GM12878 (cell line): ENCODE data around the gene MAP3K10. TPM values are rescaled to one million over a fixed set of nuclear protein-coding genes. Genes with fewer than 3 reads are reported as not detected.

ENCODE experiments used
- ATAC-seq: fragments of 200-7000 bp; cut with Tn5 transposase; 3 replicates; pipeline ENCODE4 v1.9.1; 2020; ENCODE audit warnings: mild to moderate bottlenecking, moderate library complexity
- BruUV-seq: library from RNA; stranded (reverse); fragments of 400-500 nt; replicated peaks from 2 replicates; lab custom pipeline; 2021; lab: Mats Ljungman, UMichigan
- CTCF ChIA-PET: fragments of 300-600 bp; sonication (Branson Sonifier 250); formaldehyde crosslinking; extraction: SDS; loops from one replicate; lab custom pipeline; 2021; ENCODE audit warnings: inconsistent platforms; lab: Yijun Ruan, JAX
- POLR2A ChIA-PET: fragments of 350-600 bp; formaldehyde crosslinking; extraction: SDS; loops from one replicate; lab custom pipeline; 2021; ENCODE audit warnings: inconsistent platforms; lab: Charles Lee
- RAD21 ChIA-PET: fragments of 300-600 bp; sonication (Branson Sonifier 250); formaldehyde crosslinking; loops from one replicate; lab custom pipeline; 2023; ENCODE audit warnings: antibody characterized with exemption; ENCODE audit not compliant: unreplicated experiment; lab: Charles Lee
- SMC1A ChIA-PET: fragments of 300-600 bp; sonication (Branson Sonifier 250); formaldehyde crosslinking; loops from one replicate; lab custom pipeline; 2023; ENCODE audit not compliant: unreplicated experiment, uncharacterized antibody; lab: Charles Lee
- DNase-seq: peaks from one replicate; pipeline ENCODE4 v3.0.0-alpha.2; 2011; ENCODE audit warnings: low read depth, low spot score
- FAIRE-seq: peaks from 3 replicates; lab custom pipeline; 2011; peaks lifted over from hg19 to GRCh38; lab: Jason Lieb, UNC
- H2AFZ ChIP-seq: 2 replicates; pipeline ENCODE4 v1.6.0; 2011; ENCODE audit warnings: low read depth, low read length, control low read depth; ENCODE audit not compliant: control insufficient read depth
- H3K27ac ChIP-seq: 2 replicates; pipeline ENCODE4 v1.5.1; 2011; ENCODE audit warnings: control low read depth; ENCODE audit not compliant: control insufficient read depth, insufficient read depth
- H3K27me3 ChIP-seq, 2 experiments: replicated peaks in 1 of 2; 2 replicates each; pipeline versions ENCODE4 v1.6.0 to v1.6.1; 2011; ENCODE audit warnings: low read length in 1 of 2; ENCODE audit not compliant: control insufficient read depth in 2 of 2, insufficient read depth in 2 of 2
- H3K36me3 ChIP-seq, 2 experiments: 2 replicates each; pipeline ENCODE4 v1.5.1; 2011; ENCODE audit warnings: low read length in 1 of 2; ENCODE audit not compliant: control insufficient read depth in 2 of 2, insufficient read depth in 2 of 2
- H3K4me1 ChIP-seq: 2 replicates; pipeline ENCODE4 v1.6.1; 2011; ENCODE audit warnings: mild to moderate bottlenecking, low read length, moderate library complexity, mixed read lengths; ENCODE audit not compliant: control insufficient read depth, insufficient read depth
- H3K4me2 ChIP-seq: 2 replicates; pipeline ENCODE4 v1.6.0; 2011; ENCODE audit warnings: control low read depth; ENCODE audit not compliant: control insufficient read depth, insufficient read depth
- H3K4me3 ChIP-seq: fragments of 200-600 bp; sonication (generic); 2 replicates; pipeline ENCODE4 v1.5.1; 2016
- H3K79me2 ChIP-seq: 2 replicates; pipeline ENCODE4 v1.6.0; 2011; ENCODE audit warnings: low read length; ENCODE audit not compliant: control insufficient read depth, insufficient read depth
- H3K9ac ChIP-seq: 2 replicates; pipeline ENCODE4 v1.8.0; 2011; ENCODE audit warnings: low read length, control low read depth, mixed read lengths; ENCODE audit not compliant: control insufficient read depth, insufficient read depth
- H3K9me3 ChIP-seq: replicated peaks from 3 replicates; pipeline ENCODE4 v1.5.1; 2011; ENCODE audit warnings: mild to moderate bottlenecking, low read length; ENCODE audit not compliant: control insufficient read depth, insufficient read depth
- H4K20me1 ChIP-seq: 2 replicates; pipeline ENCODE4 v1.6.0; 2011; ENCODE audit not compliant: control insufficient read depth, insufficient read depth
- EGR1 ChIP-seq, 2 experiments: IDR thresholded peaks; 1 replicate in 1 of 2; 2 replicates in 1 of 2; pipeline ENCODE4 v1.6.1; 2011 to 2012; ENCODE audit warnings: low read depth in 2 of 2, low read length in 2 of 2, borderline replicate concordance in 1 of 2, mild to moderate bottlenecking in 1 of 2, moderate library complexity in 1 of 2
- IKZF1 ChIP-seq: fragments of 450-650 bp; conservative IDR thresholded peaks from 2 replicates; pipeline ENCODE4 v1.6.1; 2017; ENCODE audit warnings: antibody characterized with exemption, mild to moderate bottlenecking
- MTA3 ChIP-seq: IDR thresholded peaks from 2 replicates; pipeline ENCODE4 v1.6.1; 2012; ENCODE audit warnings: low read length, inconsistent platforms, borderline replicate concordance
- MYC ChIP-seq: IDR thresholded peaks from 2 replicates; pipeline ENCODE4 v1.6.1; 2011; ENCODE audit warnings: mild to moderate bottlenecking, low read length, moderate library complexity, inconsistent platforms; ENCODE audit not compliant: insufficient read depth, insufficient replicate concordance, insufficient read length, severe bottlenecking
- NR2F1 ChIP-seq: fragments of 450-650 bp; conservative IDR thresholded peaks from 2 replicates; pipeline ENCODE4 v1.6.1; 2017; ENCODE audit warnings: mild to moderate bottlenecking
- NRF1 ChIP-seq: conservative IDR thresholded peaks from 2 replicates; pipeline ENCODE4 v1.6.1; 2011; ENCODE audit warnings: mild to moderate bottlenecking, low read depth, low read length, improper control_type of control experiment
- POU2F2 ChIP-seq: IDR thresholded peaks from 3 replicates; pipeline ENCODE4 v1.6.1; 2011; ENCODE audit warnings: low read depth, mild to moderate bottlenecking, low read length, borderline replicate concordance
- SIX5 ChIP-seq: IDR thresholded peaks from 2 replicates; pipeline ENCODE4 v1.6.1; 2011; ENCODE audit warnings: mild to moderate bottlenecking, low read depth, low read length, moderate library complexity; ENCODE audit not compliant: severe bottlenecking
- SREBF1 ChIP-seq: IDR thresholded peaks from 2 replicates; pipeline ENCODE4 v1.6.1; 2012; ENCODE audit warnings: mild to moderate bottlenecking, low read length
- TCF7 ChIP-seq: IDR thresholded peaks from 2 replicates; pipeline ENCODE4 v1.6.1; 2014; ENCODE audit warnings: antibody characterized with exemption, borderline replicate concordance
- ZBED1 ChIP-seq: IDR thresholded peaks from 2 replicates; pipeline ENCODE4 v1.6.1; 2016; ENCODE audit warnings: borderline replicate concordance
- ZNF24 ChIP-seq: fragments of 450-650 bp; IDR thresholded peaks from 2 replicates; pipeline ENCODE4 v1.6.1; 2017; ENCODE audit warnings: antibody characterized with exemption, mild to moderate bottlenecking
- WGBS: methylation state at CpG from one replicate; pipeline ENCODE4 v1.1.6; 2016; ENCODE audit warnings: low lambda C conversion rate; ENCODE audit not compliant: insufficient replicate concordance, insufficient coverage; ENCODE audit errors: missing lambda C conversion rate; 5-methylcytosine and 5-hydroxymethylcytosine counted together
- in situ Hi-C: fragments of 300-500 bp; cut with MboI; formaldehyde crosslinking; loops from 9 replicates; pipeline ENCODE4 v1.14.3; 2018; ENCODE audit warnings: mixed read lengths
- intact Hi-C: fragments of 100-400 bp; cut with micrococcal nuclease; formaldehyde crosslinking; loops from one replicate; pipeline ENCODE4 v1.14.2; 2022; ENCODE audit not compliant: unreplicated experiment
- polyA plus RNA-seq, 11 experiments: library from polyadenylated mRNA; depleted of rRNA in 4 of 11; unstranded in 6 of 11; stranded (reverse) in 5 of 11; fragments of >200 nt; fragmentation: Nextera tagmentation in 4 of 11; fragmentation: Illumina TruSeq in 1 of 11; extraction: Ambion mirVana in 4 of 11; extraction: Trizol in 1 of 11; gene quantifications; 1 replicate in 1 of 11; 2 replicates in 10 of 11; pipeline versions ENCODE4 v1.2.1 to v1.2.3, GENCODE V29; 2011 to 2016; ENCODE audit warnings: inconsistent platforms in 2 of 11, missing spikeins in 2 of 11, low read depth in 1 of 11
- total RNA-seq, 4 experiments: library from RNA; depleted of rRNA in 3 of 4; stranded (reverse); fragments of >200 nt in 3 of 4; fragmentation: Illumina TruSeq in 1 of 4; extraction: Trizol in 1 of 4; gene quantifications; 2 replicates each; pipeline versions ENCODE4 v1.2.1 to v1.2.3, GENCODE V29; 2013 to 2021
- TF ChIP-seq, protein P1 (sequence below): IDR thresholded peaks from 2 replicates; pipeline ENCODE4 v1.6.1; 2012; ENCODE audit warnings: low read length, inconsistent platforms
- TF ChIP-seq, protein P2 (sequence below): fragments of 450-650 bp; IDR thresholded peaks from 2 replicates; pipeline ENCODE4 v1.6.1; 2018; ENCODE audit warnings: mild to moderate bottlenecking, low read depth, moderate library complexity; ENCODE audit not compliant: partially characterized antibody

MAP3K10 gene
- total and polyA plus RNA-seq, 10 of the 15 experiments (the other 5 are each of a cell fraction or from before 2014, with no cell fraction given) = 0.11 to 16.6 (median 2.6) TPM

DNA sequence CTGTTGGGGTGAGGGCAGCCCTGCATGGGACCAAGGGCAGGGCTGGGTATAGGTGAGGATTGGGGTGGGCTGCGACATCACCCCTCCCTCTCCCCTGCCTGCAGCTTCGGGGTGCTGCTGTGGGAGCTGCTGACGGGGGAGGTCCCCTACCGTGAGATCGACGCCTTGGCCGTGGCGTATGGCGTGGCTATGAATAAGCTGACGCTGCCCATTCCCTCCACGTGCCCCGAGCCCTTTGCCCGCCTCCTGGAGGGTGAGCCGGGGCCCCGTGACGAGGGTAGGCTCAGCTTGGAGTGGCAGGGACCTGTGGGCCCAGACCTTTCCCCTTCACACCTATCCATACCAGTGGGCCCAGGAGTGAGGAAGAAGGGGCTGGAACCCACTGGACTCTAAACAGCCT lies 13.2 kb downstream of the MAP3K10 start:
- ChIA-PET CTCF (no interaction called here), POLR2A (no interaction called here), RAD21 (no interaction called here), SMC1A (interaction anchor here (0.8 kb wide), 1 partner anchor 61 kb away, joined by 3 read pairs; no protein-coding TSS in a partner anchor)
- Histone ChIP-seq H3K36me3 (no peaks in the 10 kb centered on the region; a peak in 1 of 4 replicates), H3K9me3 (no peaks in the 10 kb centered on the region), H3K4me1 (no peaks in the 10 kb centered on the region), H3K4me2 (no peak overlapping the region), H3K4me3 (no peak overlapping the region), H3K9ac (no peak overlapping the region), H2AFZ (no peak overlapping the region), H3K27me3 (no peaks in the 10 kb centered on the region), H3K79me2 (no peaks in the 10 kb centered on the region), H4K20me1 (no peaks in the 10 kb centered on the region), H3K27ac (no peak overlapping the region)
- ATAC-seq (no peak), FAIRE-seq (no peak), DNase-seq (no peak)
- WGBS = 97% methylated on average over 15 of the region's 16 CpGs
- no TSS peak for BruUV-seq
- TF ChIP-seq NRF1 (no peak), MYC (no peak), SREBF1 (no peak), SIX5 (no peak), EGR1 (IDR thresholded peaks at IDR 0.05; ENCODE audit: borderline replicate concordance in 1 of 2, low read depth in 2 of 2, low read length in 2 of 2) (no peak), TCF7 (no peak), IKZF1 (no peak), POU2F2 (no peak), NR2F1 (no peak), ZBED1 (no peak), ZNF24 (no peak), MTA3 (no peak)
- TF ChIP-seq, protein P1, sequence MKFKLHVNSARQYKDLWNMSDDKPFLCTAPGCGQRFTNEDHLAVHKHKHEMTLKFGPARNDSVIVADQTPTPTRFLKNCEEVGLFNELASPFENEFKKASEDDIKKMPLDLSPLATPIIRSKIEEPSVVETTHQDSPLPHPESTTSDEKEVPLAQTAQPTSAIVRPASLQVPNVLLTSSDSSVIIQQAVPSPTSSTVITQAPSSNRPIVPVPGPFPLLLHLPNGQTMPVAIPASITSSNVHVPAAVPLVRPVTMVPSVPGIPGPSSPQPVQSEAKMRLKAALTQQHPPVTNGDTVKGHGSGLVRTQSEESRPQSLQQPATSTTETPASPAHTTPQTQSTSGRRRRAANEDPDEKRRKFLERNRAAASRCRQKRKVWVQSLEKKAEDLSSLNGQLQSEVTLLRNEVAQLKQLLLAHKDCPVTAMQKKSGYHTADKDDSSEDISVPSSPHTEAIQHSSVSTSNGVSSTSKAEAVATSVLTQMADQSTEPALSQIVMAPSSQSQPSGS = no peak
- TF ChIP-seq, protein P2, sequence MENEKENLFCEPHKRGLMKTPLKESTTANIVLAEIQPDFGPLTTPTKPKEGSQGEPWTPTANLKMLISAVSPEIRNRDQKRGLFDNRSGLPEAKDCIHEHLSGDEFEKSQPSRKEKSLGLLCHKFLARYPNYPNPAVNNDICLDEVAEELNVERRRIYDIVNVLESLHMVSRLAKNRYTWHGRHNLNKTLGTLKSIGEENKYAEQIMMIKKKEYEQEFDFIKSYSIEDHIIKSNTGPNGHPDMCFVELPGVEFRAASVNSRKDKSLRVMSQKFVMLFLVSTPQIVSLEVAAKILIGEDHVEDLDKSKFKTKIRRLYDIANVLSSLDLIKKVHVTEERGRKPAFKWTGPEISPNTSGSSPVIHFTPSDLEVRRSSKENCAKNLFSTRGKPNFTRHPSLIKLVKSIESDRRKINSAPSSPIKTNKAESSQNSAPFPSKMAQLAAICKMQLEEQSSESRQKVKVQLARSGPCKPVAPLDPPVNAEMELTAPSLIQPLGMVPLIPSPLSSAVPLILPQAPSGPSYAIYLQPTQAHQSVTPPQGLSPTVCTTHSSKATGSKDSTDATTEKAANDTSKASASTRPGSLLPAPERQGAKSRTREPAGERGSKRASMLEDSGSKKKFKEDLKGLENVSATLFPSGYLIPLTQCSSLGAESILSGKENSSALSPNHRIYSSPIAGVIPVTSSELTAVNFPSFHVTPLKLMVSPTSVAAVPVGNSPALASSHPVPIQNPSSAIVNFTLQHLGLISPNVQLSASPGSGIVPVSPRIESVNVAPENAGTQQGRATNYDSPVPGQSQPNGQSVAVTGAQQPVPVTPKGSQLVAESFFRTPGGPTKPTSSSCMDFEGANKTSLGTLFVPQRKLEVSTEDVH = no peak
- intact Hi-C loops (no loop called here), in situ Hi-C loops (no loop called here)
